Fibroblast of skin of right quadriceps (primary cell): ENCODE data around the gene GJA1.
"Not testable (repeated sequence)": the region's sequence is repeated elsewhere in the genome, so short reads cannot be mapped to it uniquely, and the experiment has no call there.

ENCODE experiments used
- DNase-seq: peaks from one replicate; pipeline ENCODE4 v3.0.0-alpha.2; 2013

The GJA1 gene

DNA sequence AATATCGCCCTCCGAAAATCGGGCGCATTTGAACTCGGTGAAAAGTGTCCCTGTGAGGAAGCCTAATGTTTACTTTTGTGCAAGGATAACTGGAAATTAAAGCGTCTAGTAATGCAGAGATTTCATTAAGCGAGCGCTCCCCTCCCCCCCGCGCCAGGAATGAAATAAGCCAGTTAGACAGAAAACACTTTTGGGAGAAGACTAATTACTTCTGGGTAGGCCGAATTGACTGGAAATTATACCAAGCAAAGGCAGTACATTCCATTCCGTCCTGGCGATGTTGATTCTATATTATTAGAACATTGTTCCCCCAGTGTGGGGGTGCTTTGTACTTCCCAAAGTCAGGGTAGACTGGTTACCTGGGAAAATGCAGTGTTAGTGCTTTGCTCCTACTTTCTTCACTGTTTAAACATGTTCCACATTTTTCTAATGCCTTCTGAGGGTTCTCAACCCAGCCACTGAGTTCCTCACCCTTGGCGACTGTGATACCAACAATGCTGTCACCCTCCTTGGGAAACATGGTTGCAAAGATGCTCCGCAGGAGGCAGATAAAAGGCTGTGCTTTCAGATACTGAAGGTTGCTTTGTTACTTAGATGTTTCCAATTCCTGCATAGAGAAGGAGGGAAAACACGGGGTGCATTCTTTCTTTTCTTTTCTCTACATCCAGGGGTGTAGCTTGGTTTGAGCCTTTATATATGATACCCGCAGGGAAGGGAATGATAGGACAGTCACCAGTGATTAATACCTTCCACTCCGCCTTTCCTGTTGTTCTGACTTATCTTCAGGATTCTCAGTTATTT lies 2.6 kb downstream of the GJA1 start:
- peak; percentile 57 for DNase-seq

DNA sequence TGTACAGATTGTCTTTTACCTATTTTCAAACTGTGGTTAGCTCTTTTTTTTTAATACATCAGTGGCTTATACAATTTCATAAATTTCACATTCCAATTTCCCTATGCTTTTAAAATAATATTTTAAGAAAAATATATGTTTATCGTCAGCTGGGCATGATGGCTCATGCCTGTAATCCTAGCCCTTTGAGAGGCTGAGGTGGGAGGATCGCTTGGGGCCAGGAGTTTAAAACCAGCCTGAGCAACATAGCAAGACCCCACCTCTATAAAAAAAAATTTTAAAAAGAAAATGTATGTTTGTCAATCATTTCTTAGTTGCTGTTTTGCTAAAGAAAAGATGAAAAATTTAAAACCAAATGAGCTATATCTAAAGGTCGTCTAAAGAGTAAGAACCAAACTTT lies 3.4 kb downstream of the GJA1 start:
- DNase-seq = no peak

DNA sequence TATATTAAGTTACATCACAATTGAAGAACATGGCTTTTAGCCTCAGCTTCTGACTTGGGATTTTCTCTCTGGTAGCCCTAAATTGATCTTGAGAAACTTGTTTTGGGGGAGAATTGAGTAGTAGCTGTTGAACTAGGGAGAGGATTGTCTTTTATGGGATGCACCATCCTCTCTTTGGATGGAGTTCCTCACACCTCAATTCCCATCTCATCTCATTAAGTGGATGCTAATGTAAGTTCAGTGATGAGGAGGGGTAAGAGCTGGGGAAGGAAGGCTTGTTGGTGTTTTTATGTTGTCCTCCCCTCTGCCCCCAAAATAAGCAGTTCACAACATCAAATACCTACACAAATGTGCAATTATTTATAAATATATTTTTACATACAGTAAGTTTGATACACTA lies 4.0 kb downstream of the GJA1 start:
- no peak for DNase-seq

DNA sequence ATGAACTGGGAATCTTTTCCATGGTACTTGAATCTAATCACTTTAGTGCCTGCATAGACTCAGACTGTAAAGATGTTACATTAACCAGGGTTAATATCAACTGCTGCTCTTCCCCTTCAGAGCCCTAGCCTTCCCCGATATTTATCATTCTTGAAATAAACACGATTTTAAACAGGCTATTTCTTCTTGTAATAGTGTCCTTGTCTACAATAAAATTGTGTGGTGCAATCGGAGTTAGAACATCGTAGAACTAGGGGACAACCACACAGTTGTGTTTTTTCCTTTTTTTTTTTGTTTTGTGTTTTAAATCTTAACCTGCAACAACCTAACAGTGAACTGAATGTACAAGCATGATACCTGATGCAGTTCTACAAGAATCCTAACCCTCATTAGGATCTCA lies 4.5 kb downstream of the GJA1 start:
- no peak for DNase-seq

DNA sequence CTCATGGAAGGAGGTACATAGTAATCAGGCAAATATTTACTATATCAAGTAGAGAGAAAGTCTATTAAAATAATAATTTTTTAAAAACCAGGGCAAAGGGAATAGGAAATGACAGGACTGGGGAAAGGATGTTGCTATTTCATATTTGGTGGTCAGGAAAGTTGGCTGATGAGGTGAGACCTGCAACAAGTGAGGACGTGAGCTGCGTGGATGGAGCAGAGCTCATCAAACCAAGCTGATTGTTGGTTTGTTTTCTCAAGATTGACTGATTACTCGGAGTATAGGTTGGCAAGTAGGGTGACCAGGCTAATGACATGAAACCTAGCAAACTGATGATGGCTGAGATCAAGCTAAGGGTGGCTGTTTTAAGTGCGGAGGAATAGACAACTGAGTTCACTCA lies 6.0 kb downstream of the GJA1 start:
- DNase-seq = no peak

DNA sequence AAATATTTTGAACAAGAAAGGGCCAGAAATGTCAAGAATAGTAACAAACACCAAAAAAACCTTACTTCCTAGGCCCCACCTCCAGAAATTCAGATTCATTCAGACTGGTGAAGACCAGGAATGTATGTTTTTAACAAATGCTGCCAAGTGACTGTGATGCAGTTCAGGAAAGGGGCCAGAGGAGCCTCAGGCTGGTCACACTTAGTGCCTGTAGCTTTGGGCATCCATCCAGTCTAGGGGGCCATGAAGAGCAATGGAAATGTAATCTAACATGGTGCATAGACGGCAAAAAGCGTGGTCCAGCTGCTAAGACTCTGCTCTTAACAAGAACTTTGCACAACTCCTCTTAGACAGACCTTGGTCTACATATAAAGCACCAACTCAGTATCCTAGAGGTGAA lies 7.1 kb downstream of the GJA1 start:
- DNase-seq = no peak

DNA sequence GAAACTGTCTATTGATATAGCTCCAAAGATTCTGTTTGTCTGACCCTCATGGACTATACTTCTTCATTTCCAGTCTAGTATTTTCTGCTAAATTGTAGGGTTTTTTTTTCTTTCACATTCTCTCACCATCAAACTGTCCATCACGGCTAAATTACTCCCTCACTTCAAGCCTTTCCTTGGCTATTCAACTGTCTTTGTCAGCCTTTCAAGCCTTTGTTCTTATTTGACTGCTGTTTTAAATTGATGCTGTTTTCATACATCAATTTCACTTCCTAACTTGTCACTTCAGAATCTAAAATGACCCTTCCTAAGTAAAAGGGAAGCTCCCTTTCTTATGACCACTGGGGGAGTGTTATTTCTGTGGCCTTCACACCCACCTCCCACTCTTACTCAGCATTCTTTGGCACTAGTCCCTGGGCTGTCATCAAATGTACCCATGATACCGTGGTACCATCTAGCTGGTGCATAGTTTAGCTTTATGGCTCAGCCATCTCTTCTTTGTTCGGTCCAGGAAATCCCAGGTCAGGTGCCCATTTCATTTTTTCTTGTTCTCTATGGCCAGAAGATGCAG lies 8.6 kb downstream of the GJA1 start:
- DNase-seq = no peak

DNA sequence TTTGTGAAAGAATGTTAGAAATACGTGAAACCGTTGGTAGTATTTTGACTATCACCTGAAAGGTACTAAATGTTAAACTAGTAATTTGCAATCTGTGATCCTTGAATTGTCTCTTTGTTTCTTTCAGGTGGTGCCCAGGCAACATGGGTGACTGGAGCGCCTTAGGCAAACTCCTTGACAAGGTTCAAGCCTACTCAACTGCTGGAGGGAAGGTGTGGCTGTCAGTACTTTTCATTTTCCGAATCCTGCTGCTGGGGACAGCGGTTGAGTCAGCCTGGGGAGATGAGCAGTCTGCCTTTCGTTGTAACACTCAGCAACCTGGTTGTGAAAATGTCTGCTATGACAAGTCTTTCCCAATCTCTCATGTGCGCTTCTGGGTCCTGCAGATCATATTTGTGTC lies 11.3 kb downstream of the GJA1 start:
- DNase-seq = not testable (repeated sequence)

DNA sequence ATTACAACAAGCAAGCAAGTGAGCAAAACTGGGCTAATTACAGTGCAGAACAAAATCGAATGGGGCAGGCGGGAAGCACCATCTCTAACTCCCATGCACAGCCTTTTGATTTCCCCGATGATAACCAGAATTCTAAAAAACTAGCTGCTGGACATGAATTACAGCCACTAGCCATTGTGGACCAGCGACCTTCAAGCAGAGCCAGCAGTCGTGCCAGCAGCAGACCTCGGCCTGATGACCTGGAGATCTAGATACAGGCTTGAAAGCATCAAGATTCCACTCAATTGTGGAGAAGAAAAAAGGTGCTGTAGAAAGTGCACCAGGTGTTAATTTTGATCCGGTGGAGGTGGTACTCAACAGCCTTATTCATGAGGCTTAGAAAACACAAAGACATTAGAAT lies 12.3 kb downstream of the GJA1 start:
- DNase-seq = not testable (repeated sequence)

DNA sequence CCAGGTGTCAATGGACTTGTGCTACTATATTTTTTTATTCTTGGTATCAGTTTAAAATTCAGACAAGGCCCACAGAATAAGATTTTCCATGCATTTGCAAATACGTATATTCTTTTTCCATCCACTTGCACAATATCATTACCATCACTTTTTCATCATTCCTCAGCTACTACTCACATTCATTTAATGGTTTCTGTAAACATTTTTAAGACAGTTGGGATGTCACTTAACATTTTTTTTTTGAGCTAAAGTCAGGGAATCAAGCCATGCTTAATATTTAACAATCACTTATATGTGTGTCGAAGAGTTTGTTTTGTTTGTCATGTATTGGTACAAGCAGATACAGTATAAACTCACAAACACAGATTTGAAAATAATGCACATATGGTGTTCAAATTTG lies 13.1 kb downstream of the GJA1 start:
- peak; percentile 20 for DNase-seq

DNA sequence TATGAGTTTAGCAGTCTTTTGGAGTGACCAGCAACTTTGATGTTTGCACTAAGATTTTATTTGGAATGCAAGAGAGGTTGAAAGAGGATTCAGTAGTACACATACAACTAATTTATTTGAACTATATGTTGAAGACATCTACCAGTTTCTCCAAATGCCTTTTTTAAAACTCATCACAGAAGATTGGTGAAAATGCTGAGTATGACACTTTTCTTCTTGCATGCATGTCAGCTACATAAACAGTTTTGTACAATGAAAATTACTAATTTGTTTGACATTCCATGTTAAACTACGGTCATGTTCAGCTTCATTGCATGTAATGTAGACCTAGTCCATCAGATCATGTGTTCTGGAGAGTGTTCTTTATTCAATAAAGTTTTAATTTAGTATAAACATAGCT lies 13.9 kb downstream of the GJA1 start:
- DNase-seq = no peak

DNA sequence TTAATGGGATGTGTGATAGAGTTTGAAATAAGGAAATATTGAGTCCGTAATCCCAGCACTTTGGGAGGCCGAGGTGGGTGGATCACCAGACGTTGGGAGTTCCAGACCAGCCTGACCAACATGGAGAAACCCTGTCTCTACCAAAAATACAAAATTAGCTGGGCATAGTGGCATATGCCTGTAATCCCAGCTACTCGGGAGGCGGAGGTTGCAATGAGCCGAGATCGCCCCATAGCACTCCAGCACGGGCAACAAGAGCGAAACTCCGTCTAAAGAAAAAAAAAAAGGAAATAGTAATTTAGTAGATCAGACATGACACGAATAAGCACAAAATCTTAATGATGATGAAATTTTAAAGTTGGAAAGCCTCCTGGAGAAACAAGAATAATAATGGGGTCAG lies 14.8 kb downstream of the GJA1 start:
- DNase-seq = no peak

DNA sequence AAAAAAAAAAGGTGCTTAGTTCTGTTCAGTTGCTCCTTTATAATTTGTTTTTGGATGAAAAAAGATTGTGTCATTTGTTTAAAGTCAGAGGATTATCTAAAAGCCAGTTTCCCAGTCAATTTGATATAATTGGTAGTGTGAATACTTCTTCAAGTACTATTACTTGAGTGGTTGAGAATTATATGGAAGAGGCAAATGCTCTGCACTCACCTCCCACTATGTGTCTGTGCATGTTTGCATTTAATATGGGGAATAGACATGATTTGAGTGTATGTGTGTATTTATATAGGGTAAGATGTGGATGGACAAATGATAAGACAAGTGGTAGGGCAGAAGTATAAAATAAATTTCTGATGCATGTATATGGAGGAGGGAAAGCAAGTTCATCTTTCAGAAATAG lies 15.8 kb downstream of the GJA1 start:
- DNase-seq = no peak

DNA sequence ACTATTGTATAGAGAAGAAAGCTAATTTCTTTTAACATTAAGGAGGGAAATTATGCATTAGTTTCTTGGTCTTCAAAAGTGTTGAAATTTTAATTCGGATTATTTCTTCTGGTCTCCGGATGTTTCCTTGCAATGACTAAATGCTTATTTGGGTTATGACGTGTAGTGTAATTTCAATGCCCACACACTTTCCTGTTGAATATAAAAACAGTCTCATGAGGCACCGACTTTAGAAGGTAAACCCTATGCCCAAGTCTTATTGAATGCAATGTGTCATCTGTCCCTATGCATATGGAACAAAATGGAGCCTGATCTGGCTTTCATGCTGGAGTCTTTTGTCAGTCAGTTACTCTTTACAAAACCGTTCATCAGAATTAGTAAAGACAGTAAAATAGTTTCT lies 17.7 kb downstream of the GJA1 start:
- no peak for DNase-seq

DNA sequence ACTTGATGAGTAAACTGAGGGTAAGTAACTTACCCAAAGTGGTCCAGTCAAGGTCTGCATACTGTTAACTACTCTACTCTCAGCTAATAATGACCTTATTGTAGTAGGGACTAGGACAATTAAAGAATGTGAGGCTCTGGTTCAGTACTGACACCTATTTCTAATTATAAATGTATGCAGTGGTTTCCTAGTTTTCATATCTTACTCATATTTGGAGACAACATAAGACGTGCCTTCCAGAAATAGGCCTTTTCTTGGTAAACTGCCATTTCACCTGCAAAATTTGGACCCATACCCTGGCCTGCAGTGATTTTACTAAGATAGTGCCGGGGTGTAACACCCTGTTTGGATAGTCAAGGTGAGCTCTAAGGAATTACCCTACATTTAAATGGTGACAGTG lies 24.7 kb downstream of the GJA1 start:
- no peak for DNase-seq

DNA sequence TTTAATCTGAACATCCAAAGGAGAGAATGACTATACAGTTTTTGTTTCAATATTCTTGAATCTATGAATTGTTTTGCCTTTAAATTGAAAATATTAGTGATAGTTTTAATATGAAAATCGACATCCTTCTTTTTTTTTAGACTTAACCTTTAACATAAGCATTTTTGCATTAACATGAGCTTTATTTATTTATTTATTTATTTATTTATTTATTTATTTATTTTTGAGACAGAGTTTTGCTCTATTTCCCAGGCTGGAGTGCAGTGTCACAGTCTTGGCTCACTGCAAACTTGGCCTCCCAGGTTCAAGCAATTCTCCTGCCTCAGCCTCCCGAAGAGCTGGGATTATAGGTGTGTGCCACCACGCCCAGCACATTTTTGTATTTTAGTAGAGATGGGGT lies 27.6 kb downstream of the GJA1 start:
- no peak for DNase-seq

DNA sequence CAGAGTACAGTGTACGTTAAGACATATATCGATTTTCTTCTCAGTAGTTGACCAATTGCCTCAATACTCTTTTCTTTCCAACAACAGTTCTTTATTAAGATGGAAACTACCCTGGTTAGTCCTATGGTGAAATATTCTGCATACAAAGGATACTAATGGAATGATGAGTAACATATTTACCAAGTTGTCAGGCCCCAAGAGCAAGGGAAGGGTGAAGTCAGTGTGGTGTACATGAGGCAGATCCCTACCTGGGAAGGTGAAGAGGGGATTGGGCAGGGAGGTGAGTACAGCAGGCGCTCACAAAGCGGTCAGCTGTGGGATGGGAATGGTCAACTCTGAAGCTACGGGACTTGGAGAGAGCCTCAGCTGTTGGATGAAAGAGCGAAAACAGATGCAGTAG lies 29.7 kb downstream of the GJA1 start:
- DNase-seq = no peak

DNA sequence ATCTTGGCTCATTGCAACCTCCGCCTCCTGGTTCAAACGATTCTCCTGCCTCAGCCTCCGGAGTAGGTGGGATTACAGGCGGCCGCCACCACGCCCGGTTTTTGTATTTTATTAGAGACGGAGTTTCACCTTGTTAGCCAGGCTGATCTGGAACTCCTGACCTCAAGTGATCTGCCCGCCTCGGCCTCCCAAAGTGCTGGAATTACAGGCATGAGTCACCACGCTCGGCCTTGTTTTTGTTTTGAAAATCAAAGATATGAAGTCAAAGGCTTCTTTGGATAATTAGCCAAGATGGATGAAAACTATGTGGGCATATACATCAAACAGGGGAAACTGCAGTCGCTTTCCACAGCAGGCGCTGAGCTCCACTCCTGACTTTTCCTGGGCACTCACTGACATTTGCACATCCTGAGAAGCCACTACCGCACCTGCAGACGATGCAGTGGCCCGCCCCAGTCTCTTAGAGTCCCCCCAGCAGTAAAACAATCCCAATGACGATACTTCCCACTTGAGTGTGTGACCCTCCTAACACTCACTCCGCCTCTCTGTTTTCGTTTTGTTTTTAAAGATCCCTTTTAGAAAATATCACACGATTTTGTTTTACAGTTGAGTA lies 44.1 kb downstream of the GJA1 start:
- no peak for DNase-seq

DNA sequence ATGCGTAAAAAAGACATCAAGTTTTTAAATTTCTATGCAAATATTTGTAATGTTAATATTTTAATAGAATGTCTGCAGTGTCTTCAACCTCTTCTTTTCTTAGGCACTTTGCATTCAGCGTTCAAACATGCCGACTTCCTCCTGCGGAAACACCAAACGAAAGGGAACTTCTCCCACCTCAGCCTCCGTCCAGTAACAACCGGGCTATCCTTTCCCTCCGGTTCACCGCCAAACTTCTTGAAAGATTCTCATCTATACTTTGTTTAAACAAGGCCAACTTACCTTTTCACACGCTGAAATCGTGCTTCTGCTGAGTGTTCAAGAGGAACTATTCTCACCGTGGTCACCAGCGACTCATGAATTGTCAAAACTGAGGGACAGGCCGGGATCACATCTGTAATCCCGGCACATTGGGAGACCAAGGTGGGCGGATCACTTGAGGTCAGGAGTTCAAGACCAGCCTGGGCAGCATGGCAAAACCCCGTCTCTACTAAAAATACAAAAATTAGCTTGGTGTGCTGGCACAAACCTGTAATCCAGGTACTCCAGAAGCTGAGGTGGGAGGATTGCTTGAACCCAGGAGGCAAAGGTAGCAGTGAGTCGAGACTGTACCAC lies 44.8 kb downstream of the GJA1 start:
- DNase-seq = no peak

DNA sequence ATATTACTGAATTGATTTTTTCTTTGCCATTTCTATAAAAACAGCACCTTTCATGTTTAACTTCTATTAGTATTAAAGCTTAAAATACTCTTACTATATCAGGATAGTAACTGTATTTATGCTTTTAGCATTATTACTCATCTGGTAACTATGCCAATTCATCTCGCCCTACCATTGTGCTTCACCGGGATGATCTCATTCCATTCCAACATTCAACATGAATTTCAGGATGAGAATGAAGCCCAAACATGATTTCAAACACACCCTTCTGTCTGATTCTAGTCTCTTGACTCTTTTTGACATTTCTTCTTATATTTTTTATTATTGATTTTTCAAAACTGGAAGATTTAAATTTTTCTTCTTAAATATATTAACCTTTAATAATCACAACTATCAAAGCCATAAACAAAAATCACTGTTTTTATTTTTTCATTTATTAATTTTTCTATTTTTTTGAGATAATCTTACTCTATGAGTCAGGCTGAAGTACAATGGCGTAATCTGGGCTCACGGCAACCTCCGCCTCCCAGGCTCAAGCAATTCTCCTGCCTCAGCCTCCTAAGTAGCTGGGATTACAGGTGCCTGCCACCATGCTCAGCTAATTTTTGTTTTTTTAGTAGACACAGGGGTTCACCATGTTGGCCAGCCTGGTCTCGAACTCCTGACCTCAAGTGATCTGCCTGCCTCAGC lies 46.7 kb downstream of the GJA1 start:
- DNase-seq = peak; percentile 77

DNA sequence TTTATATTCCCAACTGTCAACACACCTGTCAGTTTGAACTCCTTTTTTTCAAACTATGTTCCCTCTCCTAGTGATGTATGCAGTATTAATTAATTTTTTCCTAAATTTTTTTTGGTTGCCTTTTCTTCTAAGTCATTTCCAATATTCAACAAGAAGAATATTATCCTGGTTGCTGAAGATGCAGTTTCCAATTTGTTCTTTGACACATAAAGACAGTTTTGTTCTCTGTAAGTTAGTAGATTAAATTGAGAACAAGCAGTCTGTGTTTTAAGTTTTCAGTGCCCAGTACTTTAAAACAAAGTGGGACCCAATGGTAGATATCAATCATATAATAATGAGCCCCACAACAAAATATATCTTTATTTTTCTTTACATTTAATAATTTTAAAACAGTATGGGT lies 47.3 kb downstream of the GJA1 start:
- no peak for DNase-seq

DNA sequence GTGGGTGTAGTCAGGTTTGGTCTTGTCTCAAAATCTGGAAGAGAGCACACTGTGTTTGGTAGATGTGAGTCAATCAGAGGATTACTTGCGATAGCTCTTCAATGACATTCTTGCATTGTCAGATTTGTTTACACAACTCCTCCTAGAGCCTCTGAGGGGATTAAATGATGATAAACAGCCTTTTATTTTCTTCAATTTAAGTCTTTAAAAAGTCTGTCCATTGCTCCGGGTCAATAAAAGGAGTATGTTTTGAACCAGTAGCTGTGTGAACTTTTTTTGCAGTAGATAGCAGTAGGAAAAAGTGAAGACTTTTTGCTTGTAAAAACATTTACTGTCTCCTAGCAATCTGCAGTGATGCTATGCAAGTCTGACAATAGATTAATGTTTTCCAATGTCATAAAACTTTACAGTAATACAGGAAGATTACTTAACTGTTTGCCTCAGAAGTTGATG lies 49.9 kb downstream of the GJA1 start:
- peak; percentile 26 for DNase-seq

DNA sequence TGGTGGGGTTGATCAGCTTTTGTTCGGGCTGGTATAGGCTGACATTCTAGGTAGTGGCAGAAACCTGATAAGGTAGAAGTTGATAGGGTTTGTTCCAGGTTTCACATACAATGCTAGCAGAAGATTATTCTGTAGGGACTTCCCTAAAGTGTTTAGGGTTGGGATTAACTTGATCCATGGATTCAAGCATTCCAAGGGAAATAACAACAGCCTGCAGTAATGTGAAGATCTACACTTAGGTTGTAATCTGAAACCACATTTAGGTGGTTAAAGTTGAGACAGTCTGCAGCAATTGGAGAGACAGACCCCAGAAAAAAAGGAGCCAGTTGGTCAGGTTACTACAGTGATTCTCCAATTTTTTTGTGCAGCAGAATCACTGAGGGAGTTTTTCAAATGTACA lies 56.1 kb downstream of the GJA1 start:
- DNase-seq = no peak
